ENCODE results near the gene KRT80. TPM values are rescaled to one million over a fixed set of nuclear protein-coding genes. Genes with fewer than 3 reads are reported as not detected.

Gene KRT80
- total RNA-seq, 2 donors from 2014 or later, result 0.66 to 4.9 TPM

GRCh38 chr12:52209321-52209720 is 17.5 kb upstream of the KRT80 start:
- no peak overlapping the region for H3K27ac ChIP-seq
- H3K9ac ChIP-seq (ENCODE audit: low read depth in 2 of 2, low read length in 2 of 2), result no peak overlapping the region
- no peak for TF ChIP-seq CTCF (IDR thresholded peaks at IDR 0.05)
- intact Hi-C loops (cut with DNase I), result no loop called here
- H3K4me3 ChIP-seq, result no peak overlapping the region
- DNase-seq, result no peak
- no peaks in the 10 kb centered on the region for H3K36me3 ChIP-seq
- no peaks in the 10 kb centered on the region for H3K4me1 ChIP-seq
- no peaks in the 10 kb centered on the region for H3K27me3 ChIP-seq
- no peaks in the 10 kb centered on the region for H3K9me3 ChIP-seq

- intact Hi-C loops (cut with DNase I), result no loop called here
- H3K36me3 ChIP-seq, result no peaks in the 10 kb centered on the region
- DNase-seq, result no peak
These were observed 16.8 kb upstream of the KRT80 start for GRCh38 chr12:52208424-52209165.

GRCh38 chr12:52207895-52208294 is 16.1 kb upstream of the KRT80 start:
- Histone ChIP-seq H3K9me3 (no peaks in the 10 kb centered on the region), H3K36me3 (no peaks in the 10 kb centered on the region), H3K9ac (ENCODE audit: low read depth in 2 of 2, low read length in 2 of 2) (no peak overlapping the region), H3K4me3 (no peak overlapping the region), H3K27me3 (no peaks in the 10 kb centered on the region), H3K4me1 (no peaks in the 10 kb centered on the region), H3K27ac (no peak overlapping the region)
- no peak for TF ChIP-seq CTCF (IDR thresholded peaks at IDR 0.05)
- no peak for DNase-seq
- intact Hi-C loops (cut with DNase I), result no loop called here

More at GRCh38 chr12:52208424-52209165, 16.8 kb upstream of the KRT80 start:
- Histone ChIP-seq H3K4me3 (no peak overlapping the region), H3K27me3 (no peaks in the 10 kb centered on the region), H3K9ac (ENCODE audit: low read depth in 2 of 2, low read length in 2 of 2) (peak overlapping the region in 1 of 2 donors; percentile 12), H3K9me3 (no peaks in the 10 kb centered on the region), H3K4me1 (no peaks in the 10 kb centered on the region), H3K27ac (no peak overlapping the region)
- TF ChIP-seq CTCF (IDR thresholded peaks at IDR 0.05), result no peak

- Histone ChIP-seq H3K27ac (no peak overlapping the region), H3K27me3 (no peaks in the 10 kb centered on the region), H3K36me3 (no peaks in the 10 kb centered on the region), H3K4me1 (no peaks in the 10 kb centered on the region), H3K4me3 (no peak overlapping the region), H3K9me3 (no peaks in the 10 kb centered on the region), H3K9ac (ENCODE audit: low read depth in 2 of 2, low read length in 2 of 2) (no peak overlapping the region)
- DNase-seq, result no peak
- TF ChIP-seq CTCF (IDR thresholded peaks at IDR 0.05), result no peak
- intact Hi-C loops (cut with DNase I), result no loop called here
These were observed 15.3 kb upstream of the KRT80 start for GRCh38 chr12:52207106-52207505.

- H3K9me3 ChIP-seq, result no peaks in the 10 kb centered on the region
- H3K4me1 ChIP-seq, result no peaks in the 10 kb centered on the region
- no peaks in the 10 kb centered on the region for H3K27me3 ChIP-seq
- no peak overlapping the region for H3K9ac ChIP-seq (ENCODE audit: low read depth in 2 of 2, low read length in 2 of 2)
- no peak for TF ChIP-seq CTCF (IDR thresholded peaks at IDR 0.05)
- H3K36me3 ChIP-seq, result no peaks in the 10 kb centered on the region
- intact Hi-C loops (cut with DNase I), result no loop called here
- no peak for DNase-seq
- no peak overlapping the region for H3K4me3 ChIP-seq
- H3K27ac ChIP-seq, result no peak overlapping the region
These were observed 14.7 kb upstream of the KRT80 start for GRCh38 chr12:52206304-52207040.
